Liver (tissue), 9 donors: Measurements from ENCODE around the gene MMP14. TPM values are rescaled to one million over a fixed set of nuclear protein-coding genes. Genes with fewer than 3 reads are reported as not detected.

ENCODE experiments used
- DNase-seq: peaks from one replicate; pipeline ENCODE4 v3.0.0-alpha.2; 2017; ENCODE audit warnings: low spot score
- H3K27ac ChIP-seq, 2 donors: one replicate each; pipeline ENCODE4 v1.7.0; 2013; ENCODE audit warnings: inconsistent platforms in 2 of 2, low read length in 2 of 2, control low read depth in 1 of 2, low read depth in 1 of 2, mild to moderate bottlenecking in 1 of 2
- H3K27me3 ChIP-seq, 4 donors: one replicate each; pipeline versions ENCODE4 v1.6.1 to v1.7.0; 2013; ENCODE audit warnings: low read length in 3 of 4, inconsistent platforms in 1 of 4, mild to moderate bottlenecking in 1 of 4, moderate library complexity in 1 of 4; ENCODE audit not compliant: control insufficient read depth in 4 of 4, insufficient read depth in 4 of 4
- H3K36me3 ChIP-seq, 4 donors: one replicate each; pipeline versions ENCODE4 v1.6.1 to v1.7.0; 2013; ENCODE audit warnings: low read length in 3 of 4, mild to moderate bottlenecking in 3 of 4, low read depth in 1 of 4, moderate library complexity in 1 of 4; ENCODE audit not compliant: control insufficient read depth in 4 of 4, insufficient read depth in 3 of 4
- H3K4me1 ChIP-seq, 4 donors: one replicate each; pipeline versions ENCODE4 v1.6.1 to v1.7.0; 2013; ENCODE audit warnings: low read length in 3 of 4, mild to moderate bottlenecking in 3 of 4, moderate library complexity in 1 of 4; ENCODE audit not compliant: control insufficient read depth in 4 of 4, insufficient read depth in 4 of 4
- H3K4me3 ChIP-seq, 3 donors: one replicate each; pipeline versions ENCODE4 v1.6.1 to v1.7.0; 2013; ENCODE audit warnings: low read length in 3 of 3, control low read depth in 1 of 3, low read depth in 1 of 3, mild to moderate bottlenecking in 1 of 3
- H3K9ac ChIP-seq, 2 donors: one replicate each; pipeline ENCODE4 v1.7.0; 2013; ENCODE audit warnings: low read length in 2 of 2, mild to moderate bottlenecking in 2 of 2, moderate library complexity in 2 of 2, control low read depth in 1 of 2, low read depth in 1 of 2
- H3K9me3 ChIP-seq, 4 donors: one replicate each; pipeline versions ENCODE4 v1.6.1 to v1.7.0; 2013; ENCODE audit warnings: low read length in 3 of 4; ENCODE audit not compliant: control insufficient read depth in 4 of 4
- FOXA1 ChIP-seq: IDR thresholded peaks from 2 replicates; pipeline ENCODE4 v1.6.1; 2016; ENCODE audit warnings: antibody characterized with exemption
- FOXA2 ChIP-seq: IDR thresholded peaks from 2 replicates; pipeline ENCODE4 v1.6.1; 2016; ENCODE audit warnings: antibody characterized with exemption
- GABPA ChIP-seq, 2 donors: IDR thresholded peaks in 1 of 2; conservative IDR thresholded peaks in 1 of 2; 2 replicates each; pipeline ENCODE4 v1.6.1; 2016; ENCODE audit warnings: antibody characterized with exemption in 2 of 2, mild to moderate bottlenecking in 1 of 2, moderate library complexity in 1 of 2
- HNF4A ChIP-seq, 2 donors: conservative IDR thresholded peaks; 2 replicates each; pipeline ENCODE4 v1.6.1; 2016; ENCODE audit warnings: antibody characterized with exemption in 2 of 2, mild to moderate bottlenecking in 2 of 2
- HNF4G ChIP-seq: IDR thresholded peaks from 2 replicates; pipeline ENCODE4 v1.6.1; 2016; ENCODE audit warnings: antibody characterized with exemption
- NR2F2 ChIP-seq: IDR thresholded peaks from 2 replicates; pipeline ENCODE4 v1.6.1; 2016; ENCODE audit warnings: antibody characterized with exemption
- RAD21 ChIP-seq, 2 donors: IDR thresholded peaks; 2 replicates each; pipeline ENCODE4 v1.6.1; 2016; ENCODE audit warnings: antibody characterized with exemption in 2 of 2, mild to moderate bottlenecking in 2 of 2
- RXRA ChIP-seq, 2 donors: IDR thresholded peaks; 2 replicates each; pipeline ENCODE4 v1.6.1; 2017 to 2018; ENCODE audit warnings: antibody characterized with exemption in 2 of 2, mild to moderate bottlenecking in 1 of 2
- SP1 ChIP-seq: IDR thresholded peaks from 2 replicates; pipeline ENCODE4 v1.6.1; 2018; ENCODE audit warnings: antibody characterized with exemption, mild to moderate bottlenecking
- ZBTB33 ChIP-seq: IDR thresholded peaks from 2 replicates; pipeline ENCODE4 v1.6.1; 2016; ENCODE audit warnings: antibody characterized with exemption
- WGBS: extraction: QIAGEN DNeasy Blood & Tissue Kit; methylation state at CpG from one replicate; pipeline ENCODE4 v1.1.7; 2013; 5-methylcytosine and 5-hydroxymethylcytosine counted together
- polyA plus RNA-seq, 2 donors: library from polyadenylated mRNA; stranded (reverse) in 1 of 2; unstranded in 1 of 2; fragments of 200-250 nt in 1 of 2; fragments of >200 nt in 1 of 2; fragmentation: Nextera tagmentation in 1 of 2; extraction: Ambion mirVana in 1 of 2; gene quantifications; one replicate each; pipeline versions ENCODE4 v1.2.1 to v1.2.3, GENCODE V29; 2013 to 2015
- total RNA-seq, 2 donors: library from RNA; depleted of rRNA; stranded (reverse); fragments of >200 nt; gene quantifications; one replicate each; pipeline ENCODE4 v1.2.3, GENCODE V29; 2014
- TF ChIP-seq, protein P1 (sequence below): fragments of 150-350 bp; IDR thresholded peaks from 2 replicates; pipeline ENCODE4 v1.5.1; 2017; ENCODE audit warnings: improper control_type of control experiment, low read depth, low read length; ENCODE audit not compliant: missing input control
- TF ChIP-seq, protein P2 (sequence below): IDR thresholded peaks from 2 replicates; pipeline ENCODE4 v1.6.1; 2016; ENCODE audit warnings: antibody characterized with exemption, mild to moderate bottlenecking
- donor health status: healthy.
- donor health status: healthy.
- donor health status: healthy.
- donor health status: healthy.
- donor health status: healthy.

MMP14 gene
- total and polyA plus RNA-seq, 4 donors = 0.86 to 10.6 (median 8.0) TPM

- H3K27me3 ChIP-seq = no peaks in the 10 kb centered on the region
- DNase-seq = no peak
Observed at GRCh38 chr14:22865424-22866405, 29.3 kb downstream of the MMP14 start.

More at GRCh38 chr14:22865424-22866405, 29.3 kb downstream of the MMP14 start:
- Histone ChIP-seq H3K27ac (no peak overlapping the region), H3K4me1 (peaks cover 0 to 5% (median 3%) of the 10 kb centered on the region in 4 donors), H3K9ac (no peak overlapping the region), H3K4me3 (no peak overlapping the region), H3K9me3 (no peaks in the 10 kb centered on the region), H3K36me3 (no peaks in the 10 kb centered on the region)
- 77% methylated on average over 6 of the region's 6 CpGs for WGBS
- TF ChIP-seq RAD21 (IDR thresholded peaks at IDR 0.05) = no peak
- no peak for TF ChIP-seq HNF4A (conservative IDR thresholded peaks at IDR 0.05)
- TF ChIP-seq FOXA1 = no peak
- TF ChIP-seq GABPA (IDR thresholded peaks at IDR 0.05 in 1 of 2, conservative IDR thresholded peaks at IDR 0.05 in 1 of 2) = no peak
- no peak for TF ChIP-seq RXRA (IDR thresholded peaks at IDR 0.05)
- no peak for TF ChIP-seq NR2F2
- no peak for TF ChIP-seq HNF4G
- TF ChIP-seq, protein P1, sequence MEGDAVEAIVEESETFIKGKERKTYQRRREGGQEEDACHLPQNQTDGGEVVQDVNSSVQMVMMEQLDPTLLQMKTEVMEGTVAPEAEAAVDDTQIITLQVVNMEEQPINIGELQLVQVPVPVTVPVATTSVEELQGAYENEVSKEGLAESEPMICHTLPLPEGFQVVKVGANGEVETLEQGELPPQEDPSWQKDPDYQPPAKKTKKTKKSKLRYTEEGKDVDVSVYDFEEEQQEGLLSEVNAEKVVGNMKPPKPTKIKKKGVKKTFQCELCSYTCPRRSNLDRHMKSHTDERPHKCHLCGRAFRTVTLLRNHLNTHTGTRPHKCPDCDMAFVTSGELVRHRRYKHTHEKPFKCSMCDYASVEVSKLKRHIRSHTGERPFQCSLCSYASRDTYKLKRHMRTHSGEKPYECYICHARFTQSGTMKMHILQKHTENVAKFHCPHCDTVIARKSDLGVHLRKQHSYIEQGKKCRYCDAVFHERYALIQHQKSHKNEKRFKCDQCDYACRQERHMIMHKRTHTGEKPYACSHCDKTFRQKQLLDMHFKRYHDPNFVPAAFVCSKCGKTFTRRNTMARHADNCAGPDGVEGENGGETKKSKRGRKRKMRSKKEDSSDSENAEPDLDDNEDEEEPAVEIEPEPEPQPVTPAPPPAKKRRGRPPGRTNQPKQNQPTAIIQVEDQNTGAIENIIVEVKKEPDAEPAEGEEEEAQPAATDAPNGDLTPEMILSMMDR = no peak
- no peak for TF ChIP-seq FOXA2
- no peak for TF ChIP-seq SP1
- TF ChIP-seq ZBTB33 = no peak
- TF ChIP-seq, protein P2, sequence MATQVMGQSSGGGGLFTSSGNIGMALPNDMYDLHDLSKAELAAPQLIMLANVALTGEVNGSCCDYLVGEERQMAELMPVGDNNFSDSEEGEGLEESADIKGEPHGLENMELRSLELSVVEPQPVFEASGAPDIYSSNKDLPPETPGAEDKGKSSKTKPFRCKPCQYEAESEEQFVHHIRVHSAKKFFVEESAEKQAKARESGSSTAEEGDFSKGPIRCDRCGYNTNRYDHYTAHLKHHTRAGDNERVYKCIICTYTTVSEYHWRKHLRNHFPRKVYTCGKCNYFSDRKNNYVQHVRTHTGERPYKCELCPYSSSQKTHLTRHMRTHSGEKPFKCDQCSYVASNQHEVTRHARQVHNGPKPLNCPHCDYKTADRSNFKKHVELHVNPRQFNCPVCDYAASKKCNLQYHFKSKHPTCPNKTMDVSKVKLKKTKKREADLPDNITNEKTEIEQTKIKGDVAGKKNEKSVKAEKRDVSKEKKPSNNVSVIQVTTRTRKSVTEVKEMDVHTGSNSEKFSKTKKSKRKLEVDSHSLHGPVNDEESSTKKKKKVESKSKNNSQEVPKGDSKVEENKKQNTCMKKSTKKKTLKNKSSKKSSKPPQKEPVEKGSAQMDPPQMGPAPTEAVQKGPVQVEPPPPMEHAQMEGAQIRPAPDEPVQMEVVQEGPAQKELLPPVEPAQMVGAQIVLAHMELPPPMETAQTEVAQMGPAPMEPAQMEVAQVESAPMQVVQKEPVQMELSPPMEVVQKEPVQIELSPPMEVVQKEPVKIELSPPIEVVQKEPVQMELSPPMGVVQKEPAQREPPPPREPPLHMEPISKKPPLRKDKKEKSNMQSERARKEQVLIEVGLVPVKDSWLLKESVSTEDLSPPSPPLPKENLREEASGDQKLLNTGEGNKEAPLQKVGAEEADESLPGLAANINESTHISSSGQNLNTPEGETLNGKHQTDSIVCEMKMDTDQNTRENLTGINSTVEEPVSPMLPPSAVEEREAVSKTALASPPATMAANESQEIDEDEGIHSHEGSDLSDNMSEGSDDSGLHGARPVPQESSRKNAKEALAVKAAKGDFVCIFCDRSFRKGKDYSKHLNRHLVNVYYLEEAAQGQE = no peak
